HG03354 (cell line): ENCODE data around the gene STOML1.

Experiments
- ATAC-seq: cut with Tn5 transposase; IDR thresholded peaks from one replicate; pipeline ENCODE4 v1.9.1; 2021; ENCODE audit warnings: mild to moderate bottlenecking; ENCODE audit not compliant: unreplicated experiment, poor library complexity, severe bottlenecking

STOML1 gene

DNA sequence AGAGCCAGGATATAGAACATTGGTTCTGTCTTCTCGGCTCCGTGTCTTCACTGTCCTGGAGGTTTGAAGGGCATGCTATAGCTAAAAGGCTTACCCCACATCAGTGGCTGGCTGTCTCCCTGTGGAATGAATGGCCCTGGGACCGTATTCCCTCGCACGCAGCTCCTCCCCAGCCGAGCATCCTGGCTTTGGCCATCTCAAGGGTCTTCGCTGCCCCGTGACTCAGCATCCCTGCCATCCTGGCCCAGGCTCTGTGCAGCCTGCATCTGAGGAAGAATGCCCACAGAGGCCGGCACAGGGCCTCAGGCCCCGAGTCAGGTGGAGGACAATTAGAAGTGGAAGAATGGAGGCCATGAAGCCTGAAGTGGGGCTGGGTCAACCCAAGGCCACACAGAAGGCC is 54.8 kb downstream of the STOML1 start:
- ATAC-seq = no peak

DNA sequence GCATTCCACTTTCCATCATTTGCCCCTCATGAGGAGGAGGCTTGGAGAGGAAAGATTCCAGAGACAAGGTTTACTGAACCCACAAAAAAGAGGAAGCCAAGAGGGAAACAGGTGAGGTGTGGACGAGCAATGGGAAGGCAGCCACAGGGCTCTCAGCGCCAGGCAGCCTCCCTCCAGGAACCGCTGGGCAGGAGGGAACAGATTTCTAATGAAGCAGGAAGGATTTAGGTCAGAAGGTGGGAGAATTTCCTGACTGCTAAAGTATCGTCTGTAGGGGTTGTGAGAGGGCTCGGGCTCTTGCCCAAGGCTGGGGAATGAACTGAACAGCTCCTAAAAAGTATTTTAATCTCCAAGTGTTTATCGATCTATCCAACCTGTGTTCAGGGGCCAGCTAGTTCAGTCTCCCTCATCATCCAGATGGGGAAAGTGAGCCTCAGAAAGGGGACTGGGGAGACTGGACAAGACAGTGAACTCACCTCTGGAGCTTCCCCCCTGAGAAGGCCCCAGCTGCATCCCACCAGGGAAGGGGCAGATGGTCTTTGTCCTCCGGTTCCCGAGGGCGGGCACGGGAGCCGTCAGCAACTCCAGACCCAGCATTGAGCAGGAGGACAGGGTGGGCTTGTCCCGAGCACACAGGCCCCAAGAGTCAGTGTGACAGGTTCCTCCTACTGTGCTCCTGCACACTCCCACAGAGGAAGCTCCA is 55.4 kb downstream of the STOML1 start:
- no peak for ATAC-seq

DNA sequence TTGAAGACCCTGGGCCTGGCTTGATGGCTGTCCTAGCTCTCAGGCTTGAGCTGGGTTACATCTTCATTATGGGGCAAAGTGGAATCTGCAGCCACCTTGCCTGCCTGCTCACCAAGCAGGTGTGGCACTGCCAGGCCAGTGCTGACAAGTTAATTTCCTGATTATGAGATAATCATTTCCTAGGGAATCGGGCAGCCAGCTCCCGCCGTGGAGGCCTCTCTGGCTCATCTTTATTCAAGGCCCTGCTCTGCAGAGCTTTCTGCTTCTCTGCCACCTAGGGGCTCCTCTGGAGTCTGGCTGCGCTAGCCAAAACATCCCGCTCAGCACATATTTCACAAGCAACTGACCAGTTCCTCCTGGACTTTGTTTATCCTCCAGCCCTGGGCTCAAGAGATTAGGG is 55.9 kb downstream of the STOML1 start:
- no peak for ATAC-seq

DNA sequence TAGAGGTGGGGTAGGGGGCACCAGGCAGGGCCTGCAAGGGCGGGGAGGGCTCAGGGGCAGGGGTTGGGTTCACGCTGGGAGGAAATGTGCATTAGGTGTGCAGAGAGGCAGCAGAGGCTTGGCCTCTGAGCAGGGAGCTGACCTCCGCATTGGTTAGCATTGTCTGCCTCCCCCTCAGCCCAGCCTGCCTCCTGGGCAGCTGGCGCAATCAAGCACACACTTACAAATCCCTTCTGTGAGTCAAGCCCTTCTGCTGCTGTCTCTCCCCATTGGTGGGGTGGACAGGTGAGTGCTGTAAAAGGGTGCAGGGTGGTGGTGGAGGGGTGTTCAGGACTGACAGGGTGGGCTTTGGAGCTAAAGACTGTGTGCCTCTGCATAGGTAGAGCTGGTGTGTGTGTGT is 56.5 kb downstream of the STOML1 start:
- no peak for ATAC-seq

DNA sequence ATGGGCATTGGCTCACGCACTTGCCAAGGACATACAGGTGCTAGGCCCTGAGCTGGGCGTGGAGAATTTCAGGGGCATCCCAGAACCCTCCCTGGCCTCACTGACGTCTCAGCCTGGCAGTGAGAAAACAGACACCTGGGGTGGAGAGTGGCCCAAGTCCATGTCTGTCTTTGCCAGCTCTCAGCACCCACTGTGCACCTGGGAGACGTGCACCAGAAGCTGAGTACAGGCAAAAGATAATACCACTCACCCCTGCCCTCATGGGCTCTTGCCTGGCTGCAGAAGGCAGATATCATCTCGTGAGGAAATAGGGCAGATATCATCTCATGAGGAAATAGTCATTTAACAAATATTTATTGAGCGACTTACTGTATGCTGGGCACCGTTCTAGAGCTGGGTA is 57.8 kb downstream of the STOML1 start:
- ATAC-seq = no peak

DNA sequence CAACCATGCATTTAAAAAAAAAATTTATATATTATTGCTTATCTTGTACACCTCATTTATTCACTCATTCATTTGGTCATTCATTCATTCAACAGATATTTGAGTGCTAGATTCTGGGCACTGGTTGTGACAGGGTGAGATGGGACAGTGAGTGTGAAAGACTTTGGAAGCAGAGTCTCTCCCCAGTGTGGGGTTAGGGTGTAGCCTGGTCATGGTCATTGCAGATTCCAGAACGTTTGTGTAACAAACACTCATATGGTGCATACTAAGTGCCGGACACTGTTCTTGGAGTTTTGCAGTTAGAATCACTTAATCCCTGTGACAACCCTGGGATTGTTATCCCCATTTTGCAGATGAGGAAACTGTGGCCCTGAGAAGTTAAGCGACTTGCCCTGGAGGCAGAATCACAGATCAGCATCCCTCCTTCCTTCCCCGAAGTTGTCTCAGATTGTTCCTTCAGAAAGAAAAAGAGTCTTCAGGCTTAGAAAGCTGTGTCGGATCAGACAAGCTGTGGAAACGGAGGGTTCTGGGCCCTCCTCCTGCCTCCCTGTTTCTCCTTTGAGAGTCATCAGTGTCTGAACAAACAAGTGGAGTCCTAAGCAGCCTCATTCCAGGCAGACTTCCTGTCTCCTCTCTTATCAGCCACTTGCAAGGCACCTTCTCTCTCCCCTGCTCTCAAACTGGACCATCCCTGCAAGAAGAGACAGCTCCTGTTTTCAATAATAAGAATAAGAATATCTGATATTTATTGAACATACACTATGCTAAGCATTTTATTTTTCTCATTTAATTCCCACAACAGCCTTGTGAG is 59.5 kb downstream of the STOML1 start:
- ATAC-seq = no peak

DNA sequence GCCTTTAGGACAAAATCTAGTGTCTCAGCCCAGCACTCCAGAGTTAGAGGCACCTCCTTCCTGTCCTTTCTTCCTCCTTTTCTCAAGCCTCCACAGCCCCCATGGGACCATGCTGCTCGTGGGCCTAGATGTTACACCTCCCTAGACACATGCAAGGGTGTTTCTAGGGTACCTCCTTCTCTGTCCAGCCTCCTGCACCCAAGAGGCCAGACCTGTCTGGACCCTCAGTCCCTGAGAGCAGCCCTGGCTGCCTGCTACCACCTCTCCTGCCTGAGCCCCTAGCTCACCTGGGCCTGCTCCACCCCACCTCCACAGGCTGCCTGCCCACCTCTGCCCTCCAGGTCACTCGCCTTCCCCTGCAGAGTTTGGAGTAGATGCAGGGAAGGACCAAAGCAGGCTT is 60.7 kb downstream of the STOML1 start:
- no peak for ATAC-seq

DNA sequence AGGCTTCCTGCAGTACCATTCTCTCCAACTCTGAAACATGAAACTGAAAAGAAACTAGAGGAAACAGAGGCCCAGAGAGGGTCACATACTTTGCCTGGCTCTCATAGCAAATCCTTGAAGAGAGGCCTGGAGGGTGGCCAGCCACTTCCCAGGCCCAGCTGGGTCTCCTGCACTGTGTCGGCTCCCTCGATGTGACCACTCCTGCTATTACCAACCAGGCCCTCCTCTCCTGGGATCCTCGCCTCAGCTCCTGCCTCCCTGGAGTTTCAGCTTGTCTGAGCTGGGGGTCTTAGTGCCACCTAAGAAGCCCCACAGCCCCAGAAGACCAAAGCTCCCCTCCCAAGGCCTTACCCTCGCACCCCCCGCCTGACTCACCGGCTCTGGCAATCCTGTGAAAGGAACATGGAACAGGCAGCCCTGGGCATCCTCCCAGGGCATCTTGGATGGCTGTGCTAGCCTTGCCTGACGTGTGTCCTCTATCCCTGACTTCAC is 61.3 kb downstream of the STOML1 start:
- no peak for ATAC-seq

DNA sequence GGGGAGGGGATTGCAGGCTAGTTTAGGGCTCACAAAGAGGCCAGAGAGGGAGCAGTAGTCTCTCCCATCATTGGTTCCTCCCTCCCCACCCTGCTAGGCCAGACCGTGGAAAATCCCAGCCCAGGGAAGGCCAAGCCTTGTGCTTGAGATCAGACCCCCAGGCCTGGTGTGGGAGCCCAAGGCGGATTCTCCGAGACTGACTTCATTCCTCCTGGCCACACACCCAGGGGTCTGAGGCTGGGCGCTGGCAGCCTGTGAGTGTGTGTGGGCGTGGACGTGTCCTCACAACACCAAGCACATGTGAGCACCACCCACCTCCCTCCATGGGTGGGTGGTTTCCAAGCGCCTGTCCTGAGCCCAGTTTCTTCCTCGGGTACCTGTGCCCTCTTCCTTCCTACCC is 61.7 kb downstream of the STOML1 start:
- ATAC-seq = no peak

DNA sequence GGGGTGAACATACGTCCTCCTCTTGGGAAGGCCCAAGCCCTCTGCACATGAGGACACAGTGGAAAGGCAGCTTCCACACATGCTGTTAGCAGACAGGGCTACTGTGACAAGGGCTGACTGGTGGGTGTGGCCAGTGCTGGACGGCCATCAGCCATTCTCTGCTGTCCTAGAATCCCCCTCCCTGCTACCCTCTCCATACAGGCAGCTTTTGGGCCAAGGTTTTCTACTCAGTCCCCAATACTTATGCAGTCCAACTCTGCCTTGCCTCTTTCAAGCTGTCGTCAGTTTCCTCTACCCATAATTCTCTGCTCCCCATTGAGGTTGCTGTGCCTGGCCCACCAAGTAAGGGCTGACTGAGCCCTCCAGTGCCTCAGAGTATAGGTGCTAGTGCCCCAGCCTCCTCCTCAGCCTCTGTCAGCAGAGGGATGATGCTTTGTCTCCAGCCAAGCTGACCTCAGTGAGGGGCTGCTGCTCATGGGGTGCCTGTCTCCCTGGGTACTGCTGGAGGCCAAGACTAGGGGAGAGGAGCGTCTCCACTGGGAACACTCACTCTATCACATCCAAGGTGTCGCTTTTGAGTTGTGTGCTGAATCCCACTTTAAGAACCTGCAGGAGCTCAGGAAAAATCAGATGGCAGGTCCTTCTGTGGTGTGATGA is 63.0 kb downstream of the STOML1 start:
- ATAC-seq = no peak
